ENCODE measurements around the gene TRPM2.

- TF ChIP-seq POLR2AphosphoS5 (IDR thresholded peaks at IDR 0.05; ENCODE audit: low read depth, low read length) (no peak), GTF2F1 (IDR thresholded peaks at IDR 0.05; ENCODE audit: borderline replicate concordance, low read depth, low read length) (no peak), RFX5 (IDR thresholded peaks at IDR 0.05; ENCODE audit: borderline replicate concordance, low read depth, low read length) (no peak), SUZ12 (IDR thresholded peaks at IDR 0.05; ENCODE audit: low read length) (no peak), POLR2A (IDR thresholded peaks at IDR 0.05; ENCODE audit: control extremely low read depth in 1 of 2, low read depth in 2 of 2, low read length in 2 of 2) (no peak), USF2 (IDR thresholded peaks at IDR 0.05; ENCODE audit: low read length) (no peak)
- TF ChIP-seq, protein P1, sequence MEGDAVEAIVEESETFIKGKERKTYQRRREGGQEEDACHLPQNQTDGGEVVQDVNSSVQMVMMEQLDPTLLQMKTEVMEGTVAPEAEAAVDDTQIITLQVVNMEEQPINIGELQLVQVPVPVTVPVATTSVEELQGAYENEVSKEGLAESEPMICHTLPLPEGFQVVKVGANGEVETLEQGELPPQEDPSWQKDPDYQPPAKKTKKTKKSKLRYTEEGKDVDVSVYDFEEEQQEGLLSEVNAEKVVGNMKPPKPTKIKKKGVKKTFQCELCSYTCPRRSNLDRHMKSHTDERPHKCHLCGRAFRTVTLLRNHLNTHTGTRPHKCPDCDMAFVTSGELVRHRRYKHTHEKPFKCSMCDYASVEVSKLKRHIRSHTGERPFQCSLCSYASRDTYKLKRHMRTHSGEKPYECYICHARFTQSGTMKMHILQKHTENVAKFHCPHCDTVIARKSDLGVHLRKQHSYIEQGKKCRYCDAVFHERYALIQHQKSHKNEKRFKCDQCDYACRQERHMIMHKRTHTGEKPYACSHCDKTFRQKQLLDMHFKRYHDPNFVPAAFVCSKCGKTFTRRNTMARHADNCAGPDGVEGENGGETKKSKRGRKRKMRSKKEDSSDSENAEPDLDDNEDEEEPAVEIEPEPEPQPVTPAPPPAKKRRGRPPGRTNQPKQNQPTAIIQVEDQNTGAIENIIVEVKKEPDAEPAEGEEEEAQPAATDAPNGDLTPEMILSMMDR (IDR thresholded peaks at IDR 0.05; ENCODE audit: control extremely low read depth in 1 of 3, insufficient read depth in 1 of 3, low read depth in 1 of 3, low read length in 3 of 3) = no peak
Measured at GRCh38 chr21:44312716-44313115, 40.7 kb upstream of the TRPM2 start.

Measured in H1 (cell line).